Measurements from ENCODE around the gene ATRN. TPM values are rescaled to one million over a fixed set of nuclear protein-coding genes. Genes with fewer than 3 reads are reported as not detected.

Gene ATRN
- polyA plus RNA-seq, 1 donor (not counting 4 experiments of a cell fraction or from before 2014, with no cell fraction given): 49.9 TPM

DNA sequence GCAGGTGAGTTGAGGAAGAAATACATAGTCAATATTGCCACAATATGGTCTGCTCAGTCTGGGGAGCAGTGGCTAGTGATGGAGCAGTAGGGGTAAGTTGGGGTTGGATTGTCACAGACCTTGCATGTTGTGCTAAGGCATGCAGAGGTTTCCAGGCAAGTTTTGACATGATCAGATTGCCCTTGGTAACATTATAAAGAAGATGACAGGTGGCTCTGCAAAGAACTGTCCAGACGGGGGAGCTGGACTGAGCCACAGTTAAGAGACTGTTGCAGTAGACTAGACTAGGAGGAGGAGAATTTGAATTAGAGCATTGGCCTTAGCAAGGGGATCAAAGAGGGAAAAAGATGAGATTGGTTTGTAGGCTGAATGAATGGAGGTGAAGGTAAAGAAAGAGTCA is 23.4 kb downstream of the ATRN start:
- DNase-seq (ENCODE audit: low read depth, low spot score) (no peak), FAIRE-seq (no peak)
- TF ChIP-seq EZH2 (IDR thresholded peaks at IDR 0.05; ENCODE audit: low read length): no peak
- TF ChIP-seq, protein P1, sequence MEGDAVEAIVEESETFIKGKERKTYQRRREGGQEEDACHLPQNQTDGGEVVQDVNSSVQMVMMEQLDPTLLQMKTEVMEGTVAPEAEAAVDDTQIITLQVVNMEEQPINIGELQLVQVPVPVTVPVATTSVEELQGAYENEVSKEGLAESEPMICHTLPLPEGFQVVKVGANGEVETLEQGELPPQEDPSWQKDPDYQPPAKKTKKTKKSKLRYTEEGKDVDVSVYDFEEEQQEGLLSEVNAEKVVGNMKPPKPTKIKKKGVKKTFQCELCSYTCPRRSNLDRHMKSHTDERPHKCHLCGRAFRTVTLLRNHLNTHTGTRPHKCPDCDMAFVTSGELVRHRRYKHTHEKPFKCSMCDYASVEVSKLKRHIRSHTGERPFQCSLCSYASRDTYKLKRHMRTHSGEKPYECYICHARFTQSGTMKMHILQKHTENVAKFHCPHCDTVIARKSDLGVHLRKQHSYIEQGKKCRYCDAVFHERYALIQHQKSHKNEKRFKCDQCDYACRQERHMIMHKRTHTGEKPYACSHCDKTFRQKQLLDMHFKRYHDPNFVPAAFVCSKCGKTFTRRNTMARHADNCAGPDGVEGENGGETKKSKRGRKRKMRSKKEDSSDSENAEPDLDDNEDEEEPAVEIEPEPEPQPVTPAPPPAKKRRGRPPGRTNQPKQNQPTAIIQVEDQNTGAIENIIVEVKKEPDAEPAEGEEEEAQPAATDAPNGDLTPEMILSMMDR (optimal IDR thresholded peaks at IDR 0.05 in 1 of 3, IDR thresholded peaks at IDR 0.05 in 1 of 3, conservative IDR thresholded peaks at IDR 0.05 in 1 of 3; ENCODE audit: extremely low read depth in 1 of 3, insufficient read depth in 2 of 3, low read length in 3 of 3): no peak
- no peak overlapping the region for H3K27ac ChIP-seq (ENCODE audit: control insufficient read depth, insufficient read depth, low read length)
- H3K4me3 ChIP-seq (ENCODE audit: control insufficient read depth in 2 of 3, extremely low read depth in 1 of 3, insufficient read depth in 2 of 3, low read depth in 1 of 3, low read length in 3 of 3): no peak overlapping the region
- H3K79me2 ChIP-seq (ENCODE audit: control insufficient read depth, insufficient read depth, low read length): peaks cover 42% of the 10 kb centered on the region
- peaks cover 4% of the 10 kb centered on the region for H4K20me1 ChIP-seq (ENCODE audit: control insufficient read depth, extremely low read depth, insufficient read depth, low read length)
- H3K4me1 ChIP-seq (ENCODE audit: control insufficient read depth, extremely low read depth, insufficient read depth, low read length): peaks cover 2% of the 10 kb centered on the region
- H3K9ac ChIP-seq (ENCODE audit: control insufficient read depth, extremely low read depth, insufficient read depth, low read length): no peak overlapping the region
- no peaks in the 10 kb centered on the region for H3K27me3 ChIP-seq (ENCODE audit: control insufficient read depth, extremely low read depth, insufficient read depth, low read length)
- no peaks in the 10 kb centered on the region for H3K9me1 ChIP-seq (ENCODE audit: control insufficient read depth, extremely low read depth, insufficient read depth, low read length)
- no peak overlapping the region for H2AFZ ChIP-seq (ENCODE audit: control insufficient read depth, low read length)
- dilution Hi-C loops (cut with MboI; ENCODE audit: extremely low pct_ligation_motif_present, low sequenced_read_pairs): no loop called here
- H3K9me3 ChIP-seq (ENCODE audit: control insufficient read depth, low read depth, low read length): peaks cover 7% of the 10 kb centered on the region
- no peaks in the 10 kb centered on the region for H3K36me3 ChIP-seq (ENCODE audit: control insufficient read depth in 2 of 2, extremely low read depth in 1 of 2, insufficient read depth in 2 of 2, low read length in 2 of 2)
- no peak overlapping the region for H3K4me2 ChIP-seq (ENCODE audit: control insufficient read depth, extremely low read depth, insufficient read depth, low read depth, low read length)

DNA sequence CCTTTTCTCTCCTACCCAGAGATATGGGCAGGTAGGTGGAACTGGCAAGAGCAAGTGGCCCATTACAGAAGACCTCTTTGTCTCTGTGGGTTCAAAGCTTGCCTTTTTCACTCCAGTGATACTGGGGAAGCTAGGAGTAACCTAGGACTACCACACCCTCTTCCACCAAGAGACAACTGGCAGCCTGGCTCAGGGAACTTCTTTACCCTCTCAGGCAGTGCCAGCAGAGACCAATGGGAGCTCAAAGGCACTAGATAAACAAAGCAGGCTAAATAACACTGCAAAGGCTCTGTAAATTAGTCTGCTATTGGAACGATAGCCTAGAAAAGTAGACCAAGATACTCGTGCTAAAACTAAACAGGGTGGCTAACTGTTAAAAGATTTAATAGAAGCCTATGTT is 32.1 kb downstream of the ATRN start:
- TF ChIP-seq, protein P1 (optimal IDR thresholded peaks at IDR 0.05 in 1 of 3, IDR thresholded peaks at IDR 0.05 in 1 of 3, conservative IDR thresholded peaks at IDR 0.05 in 1 of 3; ENCODE audit: extremely low read depth in 1 of 3, insufficient read depth in 2 of 3, low read length in 3 of 3): no peak
- no peak for TF ChIP-seq EZH2 (IDR thresholded peaks at IDR 0.05; ENCODE audit: low read length)
- dilution Hi-C loops (cut with MboI; ENCODE audit: extremely low pct_ligation_motif_present, low sequenced_read_pairs): no loop called here
- no peaks in the 10 kb centered on the region for H3K9me1 ChIP-seq (ENCODE audit: control insufficient read depth, extremely low read depth, insufficient read depth, low read length)
- no peak for DNase-seq (ENCODE audit: low read depth, low spot score)
- peaks cover 8% of the 10 kb centered on the region for H3K4me1 ChIP-seq (ENCODE audit: control insufficient read depth, extremely low read depth, insufficient read depth, low read length)
- no peak overlapping the region for H3K27ac ChIP-seq (ENCODE audit: control insufficient read depth, insufficient read depth, low read length)
- H4K20me1 ChIP-seq (ENCODE audit: control insufficient read depth, extremely low read depth, insufficient read depth, low read length): no peaks in the 10 kb centered on the region
- no peaks in the 10 kb centered on the region for H3K36me3 ChIP-seq (ENCODE audit: control insufficient read depth in 2 of 2, extremely low read depth in 1 of 2, insufficient read depth in 2 of 2, low read length in 2 of 2)
- H3K27me3 ChIP-seq (ENCODE audit: control insufficient read depth, extremely low read depth, insufficient read depth, low read length): no peaks in the 10 kb centered on the region
- no peak overlapping the region for H3K4me3 ChIP-seq (ENCODE audit: control insufficient read depth in 2 of 3, extremely low read depth in 1 of 3, insufficient read depth in 2 of 3, low read depth in 1 of 3, low read length in 3 of 3)
- H3K9me3 ChIP-seq (ENCODE audit: control insufficient read depth, low read depth, low read length): no peaks in the 10 kb centered on the region
- H2AFZ ChIP-seq (ENCODE audit: control insufficient read depth, low read length): no peak overlapping the region
- no peak overlapping the region for H3K4me2 ChIP-seq (ENCODE audit: control insufficient read depth, extremely low read depth, insufficient read depth, low read depth, low read length)
- FAIRE-seq: peak; percentile 46
- H3K9ac ChIP-seq (ENCODE audit: control insufficient read depth, extremely low read depth, insufficient read depth, low read length): no peak overlapping the region
- peaks cover 2% of the 10 kb centered on the region for H3K79me2 ChIP-seq (ENCODE audit: control insufficient read depth, insufficient read depth, low read length)

Measured in keratinocyte (primary cell).